ENCODE measurements around the gene HOXD11.

- TF ChIP-seq CTCF (IDR thresholded peaks at IDR 0.05) (no peak), EP300 (IDR thresholded peaks at IDR 0.05) (no peak)
These were observed 42.4 kb downstream of the HOXD11 start for GRCh38 chr2:176149481-176149938.
